Skeletal muscle satellite cell (primary cell): ENCODE data around the gene TSPAN13.

ENCODE experiments used
- H3K27me3 ChIP-seq: 2 replicates; pipeline ENCODE4 v1.7.0; 2013; ENCODE audit warnings: low read length; ENCODE audit not compliant: control insufficient read depth, insufficient read depth
- H3K36me3 ChIP-seq: 2 replicates; pipeline ENCODE4 v1.7.0; 2013; ENCODE audit warnings: mild to moderate bottlenecking, control low read depth, low read length; ENCODE audit not compliant: insufficient read depth
- H3K4me1 ChIP-seq: 2 replicates; pipeline ENCODE4 v1.7.0; 2013; ENCODE audit warnings: low read length; ENCODE audit not compliant: control insufficient read depth, insufficient read depth
- H3K4me2 ChIP-seq: 2 replicates; pipeline ENCODE4 v1.7.0; 2013; ENCODE audit warnings: mild to moderate bottlenecking, low read length
- H3K4me3 ChIP-seq: 2 replicates; pipeline ENCODE4 v1.7.0; 2013; ENCODE audit warnings: low read length
- H3K9ac ChIP-seq: 2 replicates; pipeline ENCODE4 v1.7.0; 2013; ENCODE audit warnings: mild to moderate bottlenecking, low read depth, low read length, moderate library complexity
- H3K9me3 ChIP-seq: replicated peaks from 2 replicates; pipeline ENCODE4 v1.7.0; 2013; ENCODE audit warnings: mild to moderate bottlenecking, control low read depth, low read length

Gene TSPAN13

GRCh38 chr7:16818732-16819131 is 65.2 kb downstream of the TSPAN13 start:
- no peak overlapping the region for H3K4me3 ChIP-seq
- H3K9me3 ChIP-seq, result no peaks in the 10 kb centered on the region
- no peaks in the 10 kb centered on the region for H3K36me3 ChIP-seq
- peaks cover 9% of the 10 kb centered on the region for H3K4me1 ChIP-seq
- no peak overlapping the region for H3K4me2 ChIP-seq
- no peaks in the 10 kb centered on the region for H3K27me3 ChIP-seq
- no peak overlapping the region for H3K9ac ChIP-seq

- H3K4me3 ChIP-seq, result no peak overlapping the region
- no peaks in the 10 kb centered on the region for H3K36me3 ChIP-seq
- no peaks in the 10 kb centered on the region for H3K27me3 ChIP-seq
- H3K4me2 ChIP-seq, result no peak overlapping the region
- H3K4me1 ChIP-seq, result peaks cover 9% of the 10 kb centered on the region
- H3K9me3 ChIP-seq, result no peaks in the 10 kb centered on the region
- no peak overlapping the region for H3K9ac ChIP-seq
These were observed 68.5 kb downstream of the TSPAN13 start for GRCh38 chr7:16822029-16822428.

- Histone ChIP-seq H3K4me2 (no peak overlapping the region), H3K4me1 (no peaks in the 10 kb centered on the region), H3K4me3 (no peak overlapping the region), H3K36me3 (no peaks in the 10 kb centered on the region), H3K27me3 (no peaks in the 10 kb centered on the region), H3K9ac (no peak overlapping the region), H3K9me3 (no peaks in the 10 kb centered on the region)
These were observed 72.5 kb downstream of the TSPAN13 start for GRCh38 chr7:16826060-16826459.

- Histone ChIP-seq H3K4me2 (no peak overlapping the region), H3K27me3 (no peaks in the 10 kb centered on the region), H3K36me3 (no peaks in the 10 kb centered on the region), H3K4me3 (no peak overlapping the region), H3K9me3 (no peaks in the 10 kb centered on the region), H3K4me1 (no peaks in the 10 kb centered on the region), H3K9ac (no peak overlapping the region)
These were observed 79.8 kb downstream of the TSPAN13 start for GRCh38 chr7:16833373-16833772.
